CD4-positive, alpha-beta T cell treated with Interleukin-17A for 4 hours (primary cell): ENCODE measurements around the gene PPP1R3F.

Experiments
- DNase-seq: peaks from one replicate; pipeline ENCODE4 v3.0.0-alpha.2; 2020; ENCODE audit warnings: mixed read lengths

PPP1R3F gene

GRCh38 chrX:49249616-49250015 lies 20.0 kb upstream of the PPP1R3F start:
- DNase-seq: no peak

DNA sequence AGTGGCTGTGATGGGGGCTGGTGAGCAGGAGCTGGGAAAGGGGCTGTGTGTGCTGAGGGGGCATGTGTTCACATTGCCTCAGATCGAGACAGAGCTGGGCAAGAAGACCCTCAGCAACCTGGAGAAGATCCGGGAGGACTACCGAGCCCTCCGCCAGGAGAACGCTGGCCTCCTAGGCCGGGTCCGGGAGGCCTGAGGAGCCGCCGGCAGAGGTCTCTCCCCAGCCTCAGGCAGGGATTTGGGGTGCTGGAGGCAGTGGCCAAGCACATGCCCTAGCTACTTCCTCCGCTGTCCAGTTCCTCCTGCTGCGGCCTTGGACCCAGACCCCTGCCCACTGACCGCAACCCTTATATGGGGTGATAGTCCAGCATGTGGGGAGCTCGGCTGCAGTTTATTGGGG lies 19.5 kb upstream of the PPP1R3F start:
- no peak for DNase-seq

DNA sequence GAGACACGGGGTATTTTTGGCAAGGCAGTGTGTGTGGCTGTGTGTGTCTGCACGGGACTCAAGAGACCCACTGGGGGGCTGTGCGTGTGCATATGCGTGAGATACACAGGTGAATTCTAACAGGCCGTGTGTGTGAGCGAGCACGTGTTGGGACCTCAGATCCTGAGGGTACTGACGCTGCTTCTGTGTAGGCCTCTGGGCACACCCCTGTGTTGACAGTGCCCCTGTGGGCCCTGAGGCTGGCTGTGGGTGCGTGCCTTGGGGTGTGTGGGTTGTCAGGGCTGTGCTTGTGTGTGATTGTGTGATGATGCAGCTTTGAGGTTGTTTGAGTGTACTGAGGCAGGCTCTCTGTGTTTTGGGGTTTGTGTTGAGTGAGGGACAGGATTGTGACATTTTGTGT lies 19.0 kb upstream of the PPP1R3F start:
- no peak for DNase-seq

GRCh38 chrX:49251325-49251724 lies 18.3 kb upstream of the PPP1R3F start:
- no peak for DNase-seq

DNA sequence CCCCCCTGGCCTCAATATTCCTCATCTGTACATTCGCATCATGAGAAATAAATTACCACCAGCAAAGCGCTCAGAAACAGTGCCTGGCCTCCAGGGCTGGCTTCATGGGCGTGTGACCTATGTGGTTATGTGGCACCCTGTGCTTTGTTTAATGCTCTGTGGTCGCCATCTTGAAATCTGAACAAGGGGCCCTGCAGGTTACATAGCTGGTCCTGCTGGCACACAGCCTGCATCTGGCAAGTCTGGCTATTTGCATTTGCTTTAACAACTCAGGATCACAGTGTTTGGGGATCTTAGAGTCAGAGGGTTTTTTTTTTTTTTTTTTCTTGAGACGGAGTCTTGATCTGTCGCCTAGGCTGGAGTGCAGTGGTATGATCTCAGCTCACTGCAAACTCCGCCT lies 15.0 kb upstream of the PPP1R3F start:
- DNase-seq: no peak

DNA sequence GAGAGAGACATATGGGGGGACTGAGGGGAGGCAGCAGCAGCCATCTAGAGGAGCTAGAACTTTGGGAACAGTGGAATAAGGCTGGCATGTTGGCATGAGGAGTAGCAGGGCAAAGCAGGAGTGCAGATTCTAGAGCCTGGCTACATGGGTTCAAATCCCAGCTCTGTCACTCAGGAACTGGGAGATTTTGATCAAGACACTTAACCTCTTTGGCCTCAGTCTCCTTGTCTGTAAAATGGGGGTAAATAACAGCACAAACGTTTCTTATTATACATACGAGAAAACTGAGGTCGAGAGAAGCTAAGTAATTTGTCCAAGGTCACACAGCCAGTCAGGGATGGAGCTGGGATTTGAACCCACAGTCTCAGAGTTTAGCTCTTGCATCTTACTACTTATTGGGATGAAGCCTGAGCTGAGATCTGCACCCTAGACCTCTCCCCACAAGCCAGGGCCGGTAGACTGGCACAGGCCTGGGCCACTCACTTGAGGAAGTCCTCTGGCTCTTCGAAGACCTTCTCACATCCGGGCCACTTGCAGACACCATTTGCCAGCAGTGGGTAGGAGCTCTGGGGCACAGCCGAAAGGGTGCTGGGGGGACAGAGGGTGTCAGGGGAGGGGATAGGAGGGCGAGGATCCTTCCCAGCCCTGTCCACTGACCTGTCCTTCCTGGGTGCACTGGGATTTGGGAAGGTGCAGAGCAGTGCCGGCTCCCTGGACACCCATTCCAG lies 13.2 kb upstream of the PPP1R3F start:
- DNase-seq: no peak

- DNase-seq: no peak
These were observed 12.4 kb upstream of the PPP1R3F start for GRCh38 chrX:49257074-49257790.

GRCh38 chrX:49257846-49258748 lies 11.5 kb upstream of the PPP1R3F start:
- DNase-seq: peak; percentile 61

DNA sequence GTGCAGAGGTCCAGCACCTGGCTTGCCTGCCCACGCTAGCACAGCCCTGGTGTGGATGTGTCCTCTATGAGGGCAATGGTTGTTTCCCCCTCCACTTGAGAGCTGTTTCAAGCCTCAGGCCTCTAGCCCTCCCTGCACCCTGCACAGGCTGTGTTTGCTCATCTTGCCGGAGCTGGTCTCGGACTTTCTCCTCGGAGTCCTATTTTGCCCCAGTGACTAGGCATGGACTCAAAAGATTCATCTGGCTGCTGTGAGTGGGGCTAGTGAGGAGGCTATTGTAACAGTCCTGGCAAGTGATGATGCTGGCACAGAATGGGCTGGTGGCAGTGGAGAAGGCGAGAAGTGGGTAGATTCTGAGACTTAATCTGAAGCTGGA lies 10.9 kb upstream of the PPP1R3F start:
- no peak for DNase-seq

DNA sequence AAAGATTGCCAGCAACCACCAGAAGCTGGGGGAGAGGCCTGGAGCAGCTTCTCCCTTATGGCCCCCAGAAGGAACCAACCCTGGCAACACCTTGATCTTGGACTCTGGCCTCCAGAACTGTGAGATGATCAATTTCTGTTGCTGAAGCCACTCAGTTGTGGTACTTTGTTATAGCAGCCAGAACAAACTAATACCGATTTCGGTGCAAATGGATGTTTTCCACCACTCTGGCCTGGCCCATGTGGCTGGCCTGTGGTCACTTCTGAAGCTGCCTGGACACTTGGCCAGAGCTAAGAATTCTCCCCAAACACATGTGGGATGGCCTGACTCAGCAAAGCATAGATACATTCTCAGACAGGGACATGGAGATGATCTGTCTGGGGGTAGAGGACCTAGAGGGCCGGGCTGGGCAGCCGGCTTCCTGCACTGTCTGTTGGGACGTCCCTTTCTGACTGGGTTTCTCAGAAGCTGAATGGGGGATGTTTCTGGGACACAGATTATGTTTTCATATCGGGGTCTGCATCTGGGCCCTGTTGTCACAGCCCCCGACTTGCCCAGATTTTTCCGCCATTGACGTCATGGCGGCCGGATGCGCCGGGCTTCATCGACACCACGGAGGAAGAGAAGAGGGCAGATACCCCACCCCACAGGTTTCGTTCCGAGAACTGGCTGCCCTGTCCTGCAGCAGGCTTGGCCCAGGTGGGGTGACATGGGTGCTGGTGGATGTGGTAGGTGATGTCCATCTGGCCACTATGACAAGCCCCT lies 9.2 kb upstream of the PPP1R3F start:
- DNase-seq: no peak

DNA sequence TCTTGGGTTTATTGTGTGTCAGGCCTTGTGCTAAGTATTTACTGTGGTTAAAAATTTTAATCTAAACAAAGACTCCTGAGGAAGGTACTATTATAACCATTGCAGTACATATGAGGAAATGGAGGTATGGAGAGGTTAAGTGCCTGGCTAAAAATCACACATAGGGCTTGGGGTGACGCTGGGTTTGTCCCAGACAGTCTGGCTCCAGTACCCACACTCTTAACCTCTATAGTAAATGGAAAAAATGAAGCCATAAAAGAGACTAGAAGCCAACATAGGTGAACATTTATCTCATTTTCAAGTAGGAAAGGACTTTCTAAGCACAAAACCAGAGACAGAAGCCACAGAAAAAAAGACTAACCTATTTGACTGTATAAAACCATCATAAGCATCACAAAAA lies 7.0 kb upstream of the PPP1R3F start:
- DNase-seq: no peak

GRCh38 chrX:49263631-49264030 lies 6.0 kb upstream of the PPP1R3F start:
- DNase-seq: no peak

GRCh38 chrX:49264460-49264859 lies 5.1 kb upstream of the PPP1R3F start, which contains the start of gene FOXP3:
FOXP3 (minus strand) TSS chrX:49264710; CDS start chrX:49258505, 6,205 bp downstream.
- DNase-seq: no peak

GRCh38 chrX:49266523-49267445 lies 2.8 kb upstream of the PPP1R3F start:
- DNase-seq: no peak

GRCh38 chrX:49268702-49269009 lies 937 bp upstream of the PPP1R3F start:
- no peak for DNase-seq

GRCh38 chrX:49269010-49269766 lies 405 bp upstream of the PPP1R3F start:
- peak; percentile 94 for DNase-seq

GRCh38 chrX:49270249-49270921 lies 792 bp downstream of the PPP1R3F start:
- no peak for DNase-seq

- DNase-seq: no peak
These were observed 1.7 kb downstream of the PPP1R3F start for GRCh38 chrX:49271341-49271740.

- DNase-seq: peak; percentile 64
These were observed 2.8 kb downstream of the PPP1R3F start for GRCh38 chrX:49272421-49272820.

- peak; percentile 49 for DNase-seq
These were observed 3.7 kb downstream of the PPP1R3F start for GRCh38 chrX:49273181-49273727.
